H1 (cell line): Measurements from ENCODE around the gene GALNT2.

Experiments used
- CEBPB ChIP-seq: IDR thresholded peaks from 2 replicates; pipeline ENCODE4 v1.6.1; 2012; ENCODE audit warnings: low read depth, low read length
- CTCF ChIP-seq, 3 experiments: IDR thresholded peaks; 1 replicate in 2 of 3; 2 replicates in 1 of 3; pipeline versions ENCODE4 v1.5.1 to v1.6.1; 2011; ENCODE audit warnings: low read length in 3 of 3, mild to moderate bottlenecking in 3 of 3, inconsistent platforms in 2 of 3, low read depth in 1 of 3, moderate library complexity in 1 of 3; ENCODE audit not compliant: insufficient read depth in 1 of 3; ENCODE audit errors: control extremely low read depth in 1 of 3
- HDAC6 ChIP-seq: IDR thresholded peaks from one replicate; pipeline ENCODE4 v1.7.1; 2012; ENCODE audit warnings: low read depth, mild to moderate bottlenecking, inconsistent platforms, low read length, moderate library complexity
- MAX ChIP-seq: IDR thresholded peaks from 2 replicates; pipeline ENCODE4 v1.6.1; 2012; ENCODE audit warnings: inconsistent platforms
- NANOG ChIP-seq: IDR thresholded peaks from 2 replicates; pipeline ENCODE4 v1.6.1; 2011; ENCODE audit warnings: low read length, low read depth, mild to moderate bottlenecking, inconsistent platforms; ENCODE audit not compliant: insufficient read depth, poor library complexity, severe bottlenecking
- SUZ12 ChIP-seq: fragments of 200-600 bp; sonication (generic); IDR thresholded peaks from 2 replicates; pipeline ENCODE4 v1.6.1; 2012; ENCODE audit warnings: mild to moderate bottlenecking, inconsistent platforms, low read length, moderate library complexity, mixed read lengths
- TAF1 ChIP-seq: IDR thresholded peaks from 2 replicates; pipeline ENCODE4 v1.6.1; 2011; ENCODE audit warnings: mild to moderate bottlenecking, low read depth, low read length
- USF2 ChIP-seq: IDR thresholded peaks from 2 replicates; pipeline ENCODE4 v1.6.1; 2011; ENCODE audit warnings: low read length, improper control_type of control experiment

GRCh38 chr1:230301322-230301721 lies 234.3 kb downstream of the GALNT2 start:
- TF ChIP-seq SUZ12 (no peak), CEBPB (no peak), CTCF (IDR thresholded peaks at IDR 0.05; ENCODE audit: control extremely low read depth in 1 of 3, insufficient read depth in 1 of 3, low read depth in 1 of 3, low read length in 3 of 3) (no peak), TAF1 (no peak), MAX (no peak), HDAC6 (no peak), NANOG (no peak), USF2 (no peak)
